Urothelium cell line (cell line): ENCODE results near the gene WDR26.
"Not testable (repeated sequence)": the region's sequence is repeated elsewhere in the genome, so short reads cannot be mapped to it uniquely, and the experiment has no call there.

Source experiments
- DNase-seq: peaks from one replicate; pipeline ENCODE4 v3.0.0; 2011; ENCODE audit warnings: low spot score, mixed read lengths
- FAIRE-seq: peaks from 2 replicates; lab custom pipeline; 2011; peaks lifted over from hg19 to GRCh38; lab: Jason Lieb, UNC

WDR26 gene

GRCh38 chr1:224434691-224435317 is at the start of gene WDR26:
Gene WDR26, minus strand, starts transcription at chr1:224434797.
- FAIRE-seq (peak; percentile 37), DNase-seq (peak; percentile 88)

GRCh38 chr1:224483206-224483605 is 48.6 kb upstream of the WDR26 start:
- DNase-seq, FAIRE-seq: not testable (repeated sequence)

GRCh38 chr1:224482619-224483018 is 48.0 kb upstream of the WDR26 start:
- DNase-seq (no peak), FAIRE-seq (no peak)

GRCh38 chr1:224481601-224482000 is 47.0 kb upstream of the WDR26 start:
- DNase-seq (no peak), FAIRE-seq (no peak)

GRCh38 chr1:224480888-224481459 is 46.4 kb upstream of the WDR26 start:
- DNase-seq, FAIRE-seq: not testable (repeated sequence)

- not testable (repeated sequence) for FAIRE-seq, DNase-seq
Observed at GRCh38 chr1:224480200-224480599, 45.6 kb upstream of the WDR26 start.

- no peak for DNase-seq
- no peak for FAIRE-seq
Observed at GRCh38 chr1:224472806-224473205, 38.2 kb upstream of the WDR26 start.

GRCh38 chr1:224466154-224466553 is 31.6 kb upstream of the WDR26 start:
- FAIRE-seq (no peak), DNase-seq (no peak)

- no peak for FAIRE-seq
- DNase-seq, result no peak
Observed at GRCh38 chr1:224459966-224460365, 25.4 kb upstream of the WDR26 start.

- no peak for DNase-seq
- FAIRE-seq, result no peak
Observed at GRCh38 chr1:224458996-224459395, 24.4 kb upstream of the WDR26 start.

- DNase-seq, result no peak
- FAIRE-seq, result no peak
Observed at GRCh38 chr1:224458296-224458695, 23.7 kb upstream of the WDR26 start.

GRCh38 chr1:224457782-224458144 is 23.2 kb upstream of the WDR26 start:
- DNase-seq, result no peak
- no peak for FAIRE-seq

GRCh38 chr1:224456637-224456953 is 22.0 kb upstream of the WDR26 start:
- DNase-seq (no peak), FAIRE-seq (no peak)

- DNase-seq, result no peak
- FAIRE-seq, result no peak
Observed at GRCh38 chr1:224454402-224455055, 19.9 kb upstream of the WDR26 start.

GRCh38 chr1:224450561-224451350 is 16.2 kb upstream of the WDR26 start:
- DNase-seq (no peak), FAIRE-seq (no peak)

GRCh38 chr1:224450159-224450558 is 15.6 kb upstream of the WDR26 start:
- FAIRE-seq (no peak), DNase-seq (no peak)

- DNase-seq (no peak), FAIRE-seq (no peak)
Observed at GRCh38 chr1:224448453-224449017, 13.9 kb upstream of the WDR26 start.

GRCh38 chr1:224447971-224448370 is 13.4 kb upstream of the WDR26 start:
- DNase-seq (no peak), FAIRE-seq (no peak)

GRCh38 chr1:224447251-224447650 is 12.7 kb upstream of the WDR26 start:
- no peak for DNase-seq
- no peak for FAIRE-seq

GRCh38 chr1:224438989-224439388 is 4.4 kb upstream of the WDR26 start:
- DNase-seq (no peak), FAIRE-seq (no peak)

GRCh38 chr1:224435999-224436398 is 1.4 kb upstream of the WDR26 start:
- FAIRE-seq, result no peak
- DNase-seq, result no peak
